Tibial nerve (tissue), 4 donors: Measurements from ENCODE around the gene OR1L4.

Experiments used
- CTCF ChIP-seq, 5 experiments: fragments of 200-600 bp in 3 of 5; fragments of 450-650 bp in 2 of 5; sonication (generic) in 3 of 5; IDR thresholded peaks; one replicate each; pipeline ENCODE4 v1.5.1; 2016 to 2019; ENCODE audit warnings: antibody characterized with exemption in 5 of 5, mild to moderate bottlenecking in 3 of 5, moderate library complexity in 2 of 5
- EP300 ChIP-seq, 2 donors: sonication (generic); formaldehyde crosslinking; IDR thresholded peaks; one replicate each; pipeline ENCODE4 v1.6.1; 2017; ENCODE audit warnings: antibody characterized with exemption in 2 of 2, mild to moderate bottlenecking in 1 of 2
- POLR2A ChIP-seq, 2 donors: fragments of 450-650 bp; IDR thresholded peaks; one replicate each; pipeline ENCODE4 v1.6.1; 2017; ENCODE audit warnings: antibody characterized with exemption in 2 of 2, mild to moderate bottlenecking in 2 of 2, moderate library complexity in 2 of 2

GRCh38 chr9:122718038-122718437, 5.8 kb upstream of the OR1L4 start:
- TF ChIP-seq CTCF (IDR thresholded peaks at IDR 0.05): no peak
- no peak for TF ChIP-seq POLR2A (IDR thresholded peaks at IDR 0.05)
- no peak for TF ChIP-seq EP300 (IDR thresholded peaks at IDR 0.05)
